GM12878 (cell line): ENCODE measurements around the gene TSNAX. TPM values are rescaled to one million over a fixed set of nuclear protein-coding genes. Genes with fewer than 3 reads are reported as not detected.

Source experiments
- ATAC-seq: fragments of 200-7000 bp; cut with Tn5 transposase; 3 replicates; pipeline ENCODE4 v1.9.1; 2020; ENCODE audit warnings: mild to moderate bottlenecking, moderate library complexity
- BruUV-seq: library from RNA; stranded (reverse); fragments of 400-500 nt; replicated peaks from 2 replicates; lab custom pipeline; 2021; lab: Mats Ljungman, UMichigan
- CTCF ChIA-PET: fragments of 300-600 bp; sonication (Branson Sonifier 250); formaldehyde crosslinking; extraction: SDS; loops from one replicate; lab custom pipeline; 2021; ENCODE audit warnings: inconsistent platforms; lab: Yijun Ruan, JAX
- POLR2A ChIA-PET: fragments of 350-600 bp; formaldehyde crosslinking; extraction: SDS; loops from one replicate; lab custom pipeline; 2021; ENCODE audit warnings: inconsistent platforms; lab: Charles Lee
- RAD21 ChIA-PET: fragments of 300-600 bp; sonication (Branson Sonifier 250); formaldehyde crosslinking; loops from one replicate; lab custom pipeline; 2023; ENCODE audit warnings: antibody characterized with exemption; ENCODE audit not compliant: unreplicated experiment; lab: Charles Lee
- SMC1A ChIA-PET: fragments of 300-600 bp; sonication (Branson Sonifier 250); formaldehyde crosslinking; loops from one replicate; lab custom pipeline; 2023; ENCODE audit not compliant: unreplicated experiment, uncharacterized antibody; lab: Charles Lee
- DNase-seq: peaks from one replicate; pipeline ENCODE4 v3.0.0-alpha.2; 2011; ENCODE audit warnings: low read depth, low spot score
- FAIRE-seq: peaks from 3 replicates; lab custom pipeline; 2011; peaks lifted over from hg19 to GRCh38; lab: Jason Lieb, UNC
- H2AFZ ChIP-seq: 2 replicates; pipeline ENCODE4 v1.6.0; 2011; ENCODE audit warnings: low read depth, low read length, control low read depth; ENCODE audit not compliant: control insufficient read depth
- H3K27ac ChIP-seq: 2 replicates; pipeline ENCODE4 v1.5.1; 2011; ENCODE audit warnings: control low read depth; ENCODE audit not compliant: control insufficient read depth, insufficient read depth
- H3K27me3 ChIP-seq, 2 experiments: replicated peaks in 1 of 2; 2 replicates each; pipeline versions ENCODE4 v1.6.0 to v1.6.1; 2011; ENCODE audit warnings: low read length in 1 of 2; ENCODE audit not compliant: control insufficient read depth in 2 of 2, insufficient read depth in 2 of 2
- H3K36me3 ChIP-seq, 2 experiments: 2 replicates each; pipeline ENCODE4 v1.5.1; 2011; ENCODE audit warnings: low read length in 1 of 2; ENCODE audit not compliant: control insufficient read depth in 2 of 2, insufficient read depth in 2 of 2
- H3K4me1 ChIP-seq: 2 replicates; pipeline ENCODE4 v1.6.1; 2011; ENCODE audit warnings: mild to moderate bottlenecking, low read length, moderate library complexity, mixed read lengths; ENCODE audit not compliant: control insufficient read depth, insufficient read depth
- H3K4me2 ChIP-seq: 2 replicates; pipeline ENCODE4 v1.6.0; 2011; ENCODE audit warnings: control low read depth; ENCODE audit not compliant: control insufficient read depth, insufficient read depth
- H3K4me3 ChIP-seq: fragments of 200-600 bp; sonication (generic); 2 replicates; pipeline ENCODE4 v1.5.1; 2016
- H3K79me2 ChIP-seq: 2 replicates; pipeline ENCODE4 v1.6.0; 2011; ENCODE audit warnings: low read length; ENCODE audit not compliant: control insufficient read depth, insufficient read depth
- H3K9ac ChIP-seq: 2 replicates; pipeline ENCODE4 v1.8.0; 2011; ENCODE audit warnings: low read length, control low read depth, mixed read lengths; ENCODE audit not compliant: control insufficient read depth, insufficient read depth
- H3K9me3 ChIP-seq: replicated peaks from 3 replicates; pipeline ENCODE4 v1.5.1; 2011; ENCODE audit warnings: mild to moderate bottlenecking, low read length; ENCODE audit not compliant: control insufficient read depth, insufficient read depth
- H4K20me1 ChIP-seq: 2 replicates; pipeline ENCODE4 v1.6.0; 2011; ENCODE audit not compliant: control insufficient read depth, insufficient read depth
- E2F8 ChIP-seq: fragments of 450-650 bp; IDR thresholded peaks from 2 replicates; pipeline ENCODE4 v1.6.1; 2018; ENCODE audit warnings: mild to moderate bottlenecking, low read depth, moderate library complexity; ENCODE audit not compliant: partially characterized antibody
- EED ChIP-seq: sonication (generic); IDR thresholded peaks from 2 replicates; pipeline ENCODE4 v1.6.1; 2016; ENCODE audit warnings: antibody characterized with exemption, low read depth
- KAT2A ChIP-seq: conservative IDR thresholded peaks from 2 replicates; pipeline ENCODE4 v1.6.1; 2011; ENCODE audit warnings: low read depth, low read length; ENCODE audit not compliant: control insufficient read depth
- NFYB ChIP-seq: IDR thresholded peaks from 2 replicates; pipeline ENCODE4 v1.6.1; 2011; ENCODE audit warnings: low read depth, mild to moderate bottlenecking, low read length, improper control_type of control experiment, moderate library complexity; ENCODE audit not compliant: insufficient read depth
- PML ChIP-seq: IDR thresholded peaks from 2 replicates; pipeline ENCODE4 v1.6.1; 2012; ENCODE audit warnings: low read length, inconsistent platforms
- USF1 ChIP-seq: IDR thresholded peaks from 2 replicates; pipeline ENCODE4 v1.6.1; 2011; ENCODE audit warnings: borderline replicate concordance, low read depth, mild to moderate bottlenecking, moderate library complexity, mixed read lengths, low read length; ENCODE audit not compliant: insufficient read depth; ENCODE audit errors: extremely low read length
- ZBED1 ChIP-seq: IDR thresholded peaks from 2 replicates; pipeline ENCODE4 v1.6.1; 2016; ENCODE audit warnings: borderline replicate concordance
- ZNF622 ChIP-seq: fragments of 450-650 bp; IDR thresholded peaks from 2 replicates; pipeline ENCODE4 v1.6.1; 2017; ENCODE audit warnings: mild to moderate bottlenecking, inconsistent platforms
- WGBS: methylation state at CpG from one replicate; pipeline ENCODE4 v1.1.6; 2016; ENCODE audit warnings: low lambda C conversion rate; ENCODE audit not compliant: insufficient replicate concordance, insufficient coverage; ENCODE audit errors: missing lambda C conversion rate; 5-methylcytosine and 5-hydroxymethylcytosine counted together
- in situ Hi-C: fragments of 300-500 bp; cut with MboI; formaldehyde crosslinking; loops from 9 replicates; pipeline ENCODE4 v1.14.3; 2018; ENCODE audit warnings: mixed read lengths
- intact Hi-C: fragments of 100-400 bp; cut with micrococcal nuclease; formaldehyde crosslinking; loops from one replicate; pipeline ENCODE4 v1.14.2; 2022; ENCODE audit not compliant: unreplicated experiment
- polyA plus RNA-seq, 11 experiments: library from polyadenylated mRNA; depleted of rRNA in 4 of 11; unstranded in 6 of 11; stranded (reverse) in 5 of 11; fragments of >200 nt; fragmentation: Nextera tagmentation in 4 of 11; fragmentation: Illumina TruSeq in 1 of 11; extraction: Ambion mirVana in 4 of 11; extraction: Trizol in 1 of 11; gene quantifications; 1 replicate in 1 of 11; 2 replicates in 10 of 11; pipeline versions ENCODE4 v1.2.1 to v1.2.3, GENCODE V29; 2011 to 2016; ENCODE audit warnings: inconsistent platforms in 2 of 11, missing spikeins in 2 of 11, low read depth in 1 of 11
- total RNA-seq, 4 experiments: library from RNA; depleted of rRNA in 3 of 4; stranded (reverse); fragments of >200 nt in 3 of 4; fragmentation: Illumina TruSeq in 1 of 4; extraction: Trizol in 1 of 4; gene quantifications; 2 replicates each; pipeline versions ENCODE4 v1.2.1 to v1.2.3, GENCODE V29; 2013 to 2021

Gene TSNAX
- total and polyA plus RNA-seq, 10 of the 15 experiments (the other 5 are each of a cell fraction or from before 2014, with no cell fraction given), result 24.8 to 49.7 (median 35.6) TPM

- TF ChIP-seq USF1 (no peak), E2F8 (no peak)
These were observed 41.5 kb upstream of the TSNAX start (continued) for GRCh38 chr1:231487019-231487418.

- TF ChIP-seq ZNF622 (no peak), ZBED1 (no peak), NFYB (no peak), EED (no peak), KAT2A (no peak), PML (no peak)
- ChIA-PET SMC1A (interaction anchor here (1.1 to 1.5 kb wide), 3 partner anchors 10 to 67 kb away, joined by 3 to 4 read pairs (median 3); no protein-coding TSS in a partner anchor), CTCF (interaction anchor here (1.1 to 1.3 kb wide), 2 partner anchors 20 to 22 kb away, joined by 3 read pairs; no protein-coding TSS in a partner anchor), RAD21 (no interaction called here), POLR2A (no interaction called here)
- ATAC-seq (no peak), DNase-seq (no peak), FAIRE-seq (no peak)
- no peaks in the 10 kb centered on the region for H4K20me1 ChIP-seq
- in situ Hi-C loops, result no loop called here
- no peaks in the 10 kb centered on the region for H3K79me2 ChIP-seq
- no peaks in the 10 kb centered on the region for H3K4me1 ChIP-seq
- H3K27ac ChIP-seq, result no peak overlapping the region
- no peaks in the 10 kb centered on the region for H3K36me3 ChIP-seq
- no peaks in the 10 kb centered on the region for H3K27me3 ChIP-seq
- no TSS peak for BruUV-seq
- no peak overlapping the region for H3K4me2 ChIP-seq
- intact Hi-C loops, result no loop called here
- no peak overlapping the region for H3K4me3 ChIP-seq
- no peaks in the 10 kb centered on the region; the same call in 2 of the 3 replicates for H3K9me3 ChIP-seq
- WGBS, result 64% methylated on average over 3 of the region's 3 CpGs
- H2AFZ ChIP-seq, result no peak overlapping the region
- no peak overlapping the region for H3K9ac ChIP-seq
These were observed 40.6 kb upstream of the TSNAX start for GRCh38 chr1:231487910-231488309.
